B cell (primary cell): ENCODE data around the gene TMEM145.

Source experiments
- EZH2 ChIP-seq: IDR thresholded peaks from 2 replicates; pipeline ENCODE4 v1.6.1; 2012; ENCODE audit warnings: borderline replicate concordance, low read depth, mild to moderate bottlenecking, moderate library complexity, low read length; ENCODE audit not compliant: insufficient read depth, poor library complexity, severe bottlenecking
- TF ChIP-seq, protein P1 (sequence below): fragments of 200-600 bp; IDR thresholded peaks from one replicate; pipeline ENCODE4 v1.8.0; 2022; ENCODE audit warnings: antibody characterized with exemption, mild to moderate bottlenecking

DNA sequence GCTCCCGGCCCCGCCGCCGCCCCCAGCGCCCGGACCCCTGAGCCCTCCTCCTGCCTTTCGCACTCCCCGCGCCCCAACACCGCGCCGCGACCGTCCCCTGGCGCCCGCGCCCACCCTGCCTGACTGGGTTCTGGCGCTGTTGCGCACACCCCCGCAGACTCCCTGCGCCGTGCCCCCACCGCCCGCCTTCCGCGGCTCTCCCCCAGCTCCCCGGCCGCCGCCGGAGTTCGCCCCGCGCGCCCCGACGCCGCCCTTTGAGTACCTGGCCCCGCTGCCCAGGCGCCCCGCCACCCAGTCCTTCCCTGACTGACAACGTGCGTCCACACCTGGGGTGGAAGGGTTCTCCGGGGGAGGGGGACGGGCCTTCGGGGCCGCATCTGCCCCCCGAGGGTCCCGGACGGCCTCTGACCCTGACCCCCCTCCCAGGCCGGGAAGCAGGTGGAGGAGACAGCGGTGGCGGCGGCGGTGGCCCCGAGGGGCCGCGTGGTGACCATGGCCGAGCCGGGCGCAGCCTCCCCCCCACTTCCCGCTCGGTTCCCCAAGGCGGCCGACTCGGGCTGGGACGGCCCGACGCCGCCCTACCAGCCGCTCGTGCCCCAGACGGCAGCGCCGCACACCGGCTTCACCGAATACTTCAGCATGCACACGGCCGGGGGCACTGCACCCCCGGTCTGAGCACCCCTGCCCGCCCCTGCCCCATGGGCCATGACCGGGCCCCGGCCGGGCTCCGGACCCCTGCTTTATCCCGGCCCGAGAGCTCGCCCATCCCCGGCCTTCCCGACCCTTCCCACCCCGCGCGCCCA is 10.9 kb downstream of the TMEM145 start:
- TF ChIP-seq, protein P1, sequence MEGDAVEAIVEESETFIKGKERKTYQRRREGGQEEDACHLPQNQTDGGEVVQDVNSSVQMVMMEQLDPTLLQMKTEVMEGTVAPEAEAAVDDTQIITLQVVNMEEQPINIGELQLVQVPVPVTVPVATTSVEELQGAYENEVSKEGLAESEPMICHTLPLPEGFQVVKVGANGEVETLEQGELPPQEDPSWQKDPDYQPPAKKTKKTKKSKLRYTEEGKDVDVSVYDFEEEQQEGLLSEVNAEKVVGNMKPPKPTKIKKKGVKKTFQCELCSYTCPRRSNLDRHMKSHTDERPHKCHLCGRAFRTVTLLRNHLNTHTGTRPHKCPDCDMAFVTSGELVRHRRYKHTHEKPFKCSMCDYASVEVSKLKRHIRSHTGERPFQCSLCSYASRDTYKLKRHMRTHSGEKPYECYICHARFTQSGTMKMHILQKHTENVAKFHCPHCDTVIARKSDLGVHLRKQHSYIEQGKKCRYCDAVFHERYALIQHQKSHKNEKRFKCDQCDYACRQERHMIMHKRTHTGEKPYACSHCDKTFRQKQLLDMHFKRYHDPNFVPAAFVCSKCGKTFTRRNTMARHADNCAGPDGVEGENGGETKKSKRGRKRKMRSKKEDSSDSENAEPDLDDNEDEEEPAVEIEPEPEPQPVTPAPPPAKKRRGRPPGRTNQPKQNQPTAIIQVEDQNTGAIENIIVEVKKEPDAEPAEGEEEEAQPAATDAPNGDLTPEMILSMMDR: no peak
- TF ChIP-seq EZH2: no peak
